ENCODE data around the gene DGUOK. TPM values are rescaled to one million over a fixed set of nuclear protein-coding genes. Genes with fewer than 3 reads are reported as not detected.
"Not testable (repeated sequence)": the region's sequence is repeated elsewhere in the genome, so short reads cannot be mapped to it uniquely, and the experiment has no call there.

The DGUOK gene
- total RNA-seq, 6 donors from 2014 or later = 25.1 to 38.5 (median 34.9) TPM

GRCh38 chr2:73937103-73937885 lies 10.6 kb downstream of the DGUOK start:
- Histone ChIP-seq H3K9me3 (no peaks in the 10 kb centered on the region), H3K27ac (no peak overlapping the region), H3K27me3 (no peaks in the 10 kb centered on the region), H3K4me1 (peaks cover 5 to 22% (median 17%) of the 10 kb centered on the region in 4 donors), H3K36me3 (peaks cover 0 to 32% (median 2%) of the 10 kb centered on the region in 4 donors), H3K4me3 (no peak overlapping the region)
- DNase-seq (no peak), ATAC-seq (ENCODE audit: low FRiP score in 2 of 2) (no peak)
- TF ChIP-seq CTCF (IDR thresholded peaks at IDR 0.05) (no peak), EP300 (IDR thresholded peaks at IDR 0.05) (no peak), POLR2AphosphoS5 (IDR thresholded peaks at IDR 0.05) (no peak), POLR2A (IDR thresholded peaks at IDR 0.05) (no peak)
- 89 to 92% methylated on average over 3 to 4 of the region's 4 CpGs for WGBS, 2 donors

- ATAC-seq (ENCODE audit: low FRiP score in 2 of 2) (no peak), DNase-seq (no peak)
- H3K9me3 ChIP-seq = no peaks in the 10 kb centered on the region
- no peaks in the 10 kb centered on the region for H3K27me3 ChIP-seq
- no peak overlapping the region for H3K27ac ChIP-seq
- TF ChIP-seq POLR2A (IDR thresholded peaks at IDR 0.05) (no peak), EP300 (IDR thresholded peaks at IDR 0.05) (no peak), POLR2AphosphoS5 (IDR thresholded peaks at IDR 0.05) (no peak), CTCF (IDR thresholded peaks at IDR 0.05) (no peak)
- H3K4me3 ChIP-seq = no peak overlapping the region
- peaks cover 5 to 21% (median 17%) of the 10 kb centered on the region in 4 donors for H3K4me1 ChIP-seq
- H3K36me3 ChIP-seq = peaks cover 0 to 26% (median 2%) of the 10 kb centered on the region in 4 donors
Observed at GRCh38 chr2:73937899-73938298, 11.2 kb downstream of the DGUOK start.

- H3K27ac ChIP-seq = no peak overlapping the region
- DNase-seq (no peak), ATAC-seq (ENCODE audit: low FRiP score in 2 of 2) (no peak)
- H3K36me3 ChIP-seq = peaks cover 0 to 29% (median 2%) of the 10 kb centered on the region in 4 donors
- H3K4me3 ChIP-seq = no peak overlapping the region
- TF ChIP-seq POLR2A (IDR thresholded peaks at IDR 0.05) (no peak), POLR2AphosphoS5 (IDR thresholded peaks at IDR 0.05) (no peak), CTCF (IDR thresholded peaks at IDR 0.05) (no peak), EP300 (IDR thresholded peaks at IDR 0.05) (no peak)
- H3K4me1 ChIP-seq = peaks cover 5 to 21% (median 14%) of the 10 kb centered on the region in 4 donors
- H3K9me3 ChIP-seq = no peaks in the 10 kb centered on the region
- 81 to 91% methylated on average over 5 of the region's 5 CpGs for WGBS, 2 donors
- H3K27me3 ChIP-seq = no peaks in the 10 kb centered on the region
Observed at GRCh38 chr2:73938718-73939352, 12.2 kb downstream of the DGUOK start.

- H3K27me3 ChIP-seq = no peaks in the 10 kb centered on the region
- H3K36me3 ChIP-seq = peaks cover 0 to 27% (median 2%) of the 10 kb centered on the region in 4 donors
- TF ChIP-seq POLR2A (IDR thresholded peaks at IDR 0.05) (no peak), EP300 (IDR thresholded peaks at IDR 0.05) (peak in 1 of 4 donors; percentile 59), CTCF (IDR thresholded peaks at IDR 0.05) (peak in 4 of 6 experiments; percentile 10 to 37 (median 24)), POLR2AphosphoS5 (IDR thresholded peaks at IDR 0.05) (no peak)
- no peaks in the 10 kb centered on the region for H3K9me3 ChIP-seq
- no peak overlapping the region for H3K4me3 ChIP-seq
- peaks cover 5 to 21% (median 14%) of the 10 kb centered on the region in 4 donors for H3K4me1 ChIP-seq
- ATAC-seq (ENCODE audit: low FRiP score in 2 of 2) (peak; percentile 71 to 85), DNase-seq (peak in 1 of 2 donors; percentile 82)
- peak overlapping the region in 1 of 4 donors; percentile 40 for H3K27ac ChIP-seq
- 63 to 66% methylated on average over 2 of the region's 2 CpGs for WGBS, 2 donors
Observed at GRCh38 chr2:73939419-73939818, 12.7 kb downstream of the DGUOK start.

GRCh38 chr2:73940066-73940465 lies 13.4 kb downstream of the DGUOK start:
- Histone ChIP-seq H3K36me3 (peaks cover 0 to 33% (median under 1%) of the 10 kb centered on the region in 4 donors), H3K4me1 (peaks cover 5 to 25% (median 14%) of the 10 kb centered on the region in 4 donors), H3K27ac (peak overlapping the region in 1 of 4 donors; percentile 40)
- not testable (repeated sequence) for DNase-seq; H3K9me3 ChIP-seq; H3K27me3 ChIP-seq; H3K4me3 ChIP-seq; ATAC-seq (ENCODE audit: low FRiP score in 2 of 2)
- 88% methylated on average over 1 of the region's 1 CpG; no CpG with 5 or more reads in 1 of the 2 donors for WGBS, 2 donors
